Activated naive CD8-positive, alpha-beta T cell (primary cell): ENCODE measurements around the gene HCN2.

Experiments
- H3K27ac Mint-ChIP-seq: one replicate; pipeline ENCODE4 v1.8.0; 2021; ENCODE audit warnings: mixed read lengths
- H3K27me3 Mint-ChIP-seq: one replicate; pipeline ENCODE4 v1.8.0; 2021; ENCODE audit warnings: mixed read lengths
- H3K36me3 Mint-ChIP-seq: one replicate; pipeline ENCODE4 v1.8.0; 2021; ENCODE audit warnings: mixed read lengths
- H3K4me1 Mint-ChIP-seq: one replicate; pipeline ENCODE4 v1.8.0; 2021; ENCODE audit warnings: low read depth, mixed read lengths
- H3K4me3 Mint-ChIP-seq: one replicate; pipeline ENCODE4 v1.8.0; 2021; ENCODE audit warnings: mild to moderate bottlenecking, mixed read lengths
- H3K9me3 Mint-ChIP-seq: one replicate; pipeline ENCODE4 v1.8.0; 2021; ENCODE audit warnings: low read depth, mixed read lengths

The HCN2 gene

GRCh38 chr19:640161-640558 lies 50.5 kb downstream of the HCN2 start:
- H3K27me3 Mint-ChIP-seq, result no peaks in the 10 kb centered on the region
- H3K9me3 Mint-ChIP-seq, result no peaks in the 10 kb centered on the region
- no peaks in the 10 kb centered on the region for H3K36me3 Mint-ChIP-seq
- peaks cover 7% of the 10 kb centered on the region for H3K4me1 Mint-ChIP-seq
- H3K27ac Mint-ChIP-seq, result no peak overlapping the region
- H3K4me3 Mint-ChIP-seq, result no peak overlapping the region

- Mint-ChIP-seq H3K27ac (no peak overlapping the region), H3K9me3 (no peaks in the 10 kb centered on the region), H3K36me3 (no peaks in the 10 kb centered on the region), H3K4me1 (peaks cover 7% of the 10 kb centered on the region), H3K27me3 (no peaks in the 10 kb centered on the region), H3K4me3 (no peak overlapping the region)
Observed at GRCh38 chr19:640606-641189, 51.0 kb downstream of the HCN2 start.

- H3K27me3 Mint-ChIP-seq, result no peaks in the 10 kb centered on the region
- H3K36me3 Mint-ChIP-seq, result no peaks in the 10 kb centered on the region
- no peak overlapping the region for H3K4me3 Mint-ChIP-seq
- H3K4me1 Mint-ChIP-seq, result peaks cover 7% of the 10 kb centered on the region
- no peaks in the 10 kb centered on the region for H3K9me3 Mint-ChIP-seq
- H3K27ac Mint-ChIP-seq, result no peak overlapping the region
Observed at GRCh38 chr19:641702-642101, 52.0 kb downstream of the HCN2 start.

GRCh38 chr19:642767-643727 lies 53.4 kb downstream of the HCN2 start:
- Mint-ChIP-seq H3K4me1 (peaks cover 7% of the 10 kb centered on the region), H3K27me3 (no peaks in the 10 kb centered on the region), H3K36me3 (no peaks in the 10 kb centered on the region), H3K4me3 (no peak overlapping the region), H3K27ac (no peak overlapping the region), H3K9me3 (no peaks in the 10 kb centered on the region)

- Mint-ChIP-seq H3K9me3 (no peaks in the 10 kb centered on the region), H3K4me3 (no peak overlapping the region), H3K4me1 (peaks cover 7% of the 10 kb centered on the region), H3K36me3 (no peaks in the 10 kb centered on the region), H3K27ac (no peak overlapping the region), H3K27me3 (no peaks in the 10 kb centered on the region)
Observed at GRCh38 chr19:643736-644135, 54.1 kb downstream of the HCN2 start.

GRCh38 chr19:644363-644762 lies 54.7 kb downstream of the HCN2 start:
- Mint-ChIP-seq H3K4me1 (peaks cover 3% of the 10 kb centered on the region), H3K27me3 (no peaks in the 10 kb centered on the region), H3K9me3 (no peaks in the 10 kb centered on the region), H3K27ac (no peak overlapping the region), H3K36me3 (no peaks in the 10 kb centered on the region), H3K4me3 (no peak overlapping the region)

- Mint-ChIP-seq H3K36me3 (no peaks in the 10 kb centered on the region), H3K27ac (no peak overlapping the region), H3K27me3 (no peaks in the 10 kb centered on the region), H3K9me3 (no peaks in the 10 kb centered on the region), H3K4me1 (peaks cover 2% of the 10 kb centered on the region), H3K4me3 (no peak overlapping the region)
Observed at GRCh38 chr19:644789-645188, 55.1 kb downstream of the HCN2 start.

GRCh38 chr19:645912-646778 lies 56.5 kb downstream of the HCN2 start:
- no peak overlapping the region for H3K4me3 Mint-ChIP-seq
- H3K9me3 Mint-ChIP-seq, result no peaks in the 10 kb centered on the region
- no peaks in the 10 kb centered on the region for H3K4me1 Mint-ChIP-seq
- H3K27ac Mint-ChIP-seq, result no peak overlapping the region
- H3K27me3 Mint-ChIP-seq, result no peaks in the 10 kb centered on the region
- H3K36me3 Mint-ChIP-seq, result no peaks in the 10 kb centered on the region

- Mint-ChIP-seq H3K9me3 (no peaks in the 10 kb centered on the region), H3K4me1 (no peaks in the 10 kb centered on the region), H3K27me3 (no peaks in the 10 kb centered on the region), H3K27ac (no peak overlapping the region), H3K36me3 (no peaks in the 10 kb centered on the region), H3K4me3 (no peak overlapping the region)
Observed at GRCh38 chr19:646779-647565, 57.3 kb downstream of the HCN2 start.

- Mint-ChIP-seq H3K4me1 (no peaks in the 10 kb centered on the region), H3K27ac (no peak overlapping the region), H3K27me3 (no peaks in the 10 kb centered on the region), H3K36me3 (no peaks in the 10 kb centered on the region), H3K4me3 (no peak overlapping the region), H3K9me3 (no peaks in the 10 kb centered on the region)
Observed at GRCh38 chr19:647566-648284, 58.0 kb downstream of the HCN2 start.

GRCh38 chr19:648305-648704 lies 58.6 kb downstream of the HCN2 start:
- Mint-ChIP-seq H3K4me1 (no peaks in the 10 kb centered on the region), H3K36me3 (no peaks in the 10 kb centered on the region), H3K4me3 (no peak overlapping the region), H3K9me3 (no peaks in the 10 kb centered on the region), H3K27me3 (no peaks in the 10 kb centered on the region), H3K27ac (no peak overlapping the region)

- Mint-ChIP-seq H3K36me3 (no peaks in the 10 kb centered on the region), H3K27ac (no peak overlapping the region), H3K4me3 (no peak overlapping the region), H3K27me3 (no peaks in the 10 kb centered on the region), H3K9me3 (no peaks in the 10 kb centered on the region), H3K4me1 (peaks cover 3% of the 10 kb centered on the region)
Observed at GRCh38 chr19:648904-649801, 59.5 kb downstream of the HCN2 start.

- Mint-ChIP-seq H3K4me3 (no peak overlapping the region), H3K27ac (no peak overlapping the region), H3K36me3 (no peaks in the 10 kb centered on the region), H3K27me3 (no peaks in the 10 kb centered on the region), H3K4me1 (peaks cover 4% of the 10 kb centered on the region), H3K9me3 (no peaks in the 10 kb centered on the region)
Observed at GRCh38 chr19:650121-650520, 60.4 kb downstream of the HCN2 start.
